GM18505 (cell line): Measurements from ENCODE around the gene FER1L5.

Experiments used
- ATAC-seq: cut with Tn5 transposase; IDR thresholded peaks from one replicate; pipeline ENCODE4 v1.9.1; 2021; ENCODE audit not compliant: unreplicated experiment
- POLR2A ChIP-seq: IDR thresholded peaks from 4 replicates; pipeline ENCODE4 v1.6.1; 2011; ENCODE audit warnings: borderline replicate concordance; ENCODE audit not compliant: insufficient read depth, insufficient read length; ENCODE audit errors: extremely low read depth

FER1L5 gene

DNA sequence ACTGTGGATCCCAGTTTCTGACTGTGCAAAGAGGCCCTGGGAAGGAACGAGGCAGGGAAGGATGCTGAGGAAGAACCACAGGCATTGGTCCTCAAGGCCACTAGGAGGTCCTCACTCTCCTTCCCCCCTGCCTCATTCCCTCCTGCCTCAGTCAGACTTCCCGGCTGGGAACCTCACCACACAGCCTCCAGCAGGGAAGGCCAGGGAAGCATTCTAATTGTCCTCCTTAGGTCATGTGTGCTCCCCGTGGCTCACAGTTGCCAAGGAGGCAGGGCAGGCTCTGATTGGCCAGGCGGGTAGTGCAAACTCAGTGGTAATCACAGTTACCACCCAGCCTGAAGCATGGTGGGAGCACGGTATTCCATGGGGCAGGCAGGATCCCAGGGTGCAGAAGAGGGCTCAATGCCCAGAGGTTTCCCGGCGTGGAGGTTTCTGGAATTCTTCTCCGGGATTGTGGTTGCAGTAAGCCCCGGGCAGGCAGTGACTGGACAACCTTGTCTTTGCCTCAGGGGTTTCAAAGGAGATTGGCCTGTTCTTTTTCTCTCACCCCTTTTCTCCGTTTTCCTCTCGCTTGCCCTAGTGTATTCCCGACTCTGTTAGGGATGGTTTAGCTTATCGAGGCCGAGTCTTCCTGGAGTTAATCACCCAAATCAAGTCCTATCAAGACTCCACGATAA, 27.1 kb downstream of the FER1L5 start:
- ATAC-seq: no peak
- no peak for TF ChIP-seq POLR2A

DNA sequence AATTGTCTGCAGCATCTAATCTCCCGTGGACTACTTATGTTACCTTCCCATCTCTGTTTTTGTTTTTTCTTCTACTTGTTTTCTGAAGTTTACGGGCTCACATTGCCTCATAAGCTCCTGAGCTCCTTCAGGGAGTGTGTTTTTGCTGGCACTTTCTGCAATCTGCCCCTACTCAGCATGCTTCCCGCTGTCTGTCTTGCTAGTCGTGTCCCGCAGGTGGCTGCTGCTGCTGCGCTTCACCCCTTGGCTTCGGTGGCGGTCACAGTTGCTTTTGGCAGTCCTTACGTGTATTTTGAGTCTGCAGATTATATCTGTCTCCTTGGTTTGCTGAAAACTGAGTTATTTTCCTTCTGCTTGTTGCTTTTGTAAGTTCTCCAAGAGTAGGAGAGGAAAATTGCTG, 37.3 kb downstream of the FER1L5 start:
- no peak for TF ChIP-seq POLR2A
- no peak for ATAC-seq

DNA sequence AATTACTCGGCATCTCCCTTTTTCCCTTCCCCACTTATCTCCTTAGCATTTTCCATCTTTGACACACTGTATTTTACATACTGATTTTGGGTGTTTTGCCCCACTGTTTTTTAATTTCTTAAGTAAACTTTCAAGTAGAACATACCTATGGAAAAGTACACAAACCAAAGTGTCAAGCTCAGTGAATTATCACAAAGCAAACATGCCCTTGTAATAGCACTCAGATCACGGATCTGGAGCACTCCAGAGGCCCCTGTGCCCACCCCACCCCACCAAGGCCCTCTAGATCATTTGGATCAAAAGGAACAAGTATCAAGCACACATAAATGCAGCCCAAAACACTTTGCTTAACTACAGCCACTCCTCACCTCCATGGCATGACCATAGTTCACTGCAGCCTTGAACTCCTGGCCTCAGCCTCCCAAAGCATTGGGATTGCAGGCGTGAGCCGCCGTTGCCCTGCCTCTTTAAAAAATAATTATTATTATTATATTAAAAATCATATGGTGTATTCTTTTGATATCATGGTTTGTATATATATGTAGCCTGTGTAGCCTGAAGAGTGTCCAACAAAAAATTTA, 38.1 kb downstream of the FER1L5 start:
- TF ChIP-seq POLR2A: no peak
- no peak for ATAC-seq

GRCh38 chr2:96681540-96681939, 39.0 kb downstream of the FER1L5 start:
- no peak for ATAC-seq
- no peak for TF ChIP-seq POLR2A

DNA sequence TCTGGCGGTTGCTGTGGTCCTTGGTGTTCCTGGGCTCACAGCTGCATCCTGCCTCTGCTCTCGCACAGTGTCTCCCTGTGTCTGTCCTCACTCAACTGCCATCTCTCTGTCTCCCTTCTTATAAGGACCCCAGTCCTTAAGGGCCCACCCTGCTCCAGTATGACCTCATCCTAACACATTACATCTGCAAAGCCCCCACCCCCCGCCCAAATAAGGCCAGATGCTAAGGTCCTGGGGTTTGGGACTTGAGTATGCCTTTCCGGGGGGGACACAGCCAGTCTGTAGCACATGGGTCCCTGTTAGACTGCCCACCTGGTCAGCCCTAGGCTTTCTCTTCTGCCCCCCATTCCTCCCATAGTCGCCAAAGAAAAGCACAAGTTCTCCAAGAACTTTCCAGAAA, 40.7 kb downstream of the FER1L5 start:
- no peak for TF ChIP-seq POLR2A
- no peak for ATAC-seq

- no peak for TF ChIP-seq POLR2A
- ATAC-seq: no peak
Measured at GRCh38 chr2:96683972-96684820, 41.6 kb downstream of the FER1L5 start.

DNA sequence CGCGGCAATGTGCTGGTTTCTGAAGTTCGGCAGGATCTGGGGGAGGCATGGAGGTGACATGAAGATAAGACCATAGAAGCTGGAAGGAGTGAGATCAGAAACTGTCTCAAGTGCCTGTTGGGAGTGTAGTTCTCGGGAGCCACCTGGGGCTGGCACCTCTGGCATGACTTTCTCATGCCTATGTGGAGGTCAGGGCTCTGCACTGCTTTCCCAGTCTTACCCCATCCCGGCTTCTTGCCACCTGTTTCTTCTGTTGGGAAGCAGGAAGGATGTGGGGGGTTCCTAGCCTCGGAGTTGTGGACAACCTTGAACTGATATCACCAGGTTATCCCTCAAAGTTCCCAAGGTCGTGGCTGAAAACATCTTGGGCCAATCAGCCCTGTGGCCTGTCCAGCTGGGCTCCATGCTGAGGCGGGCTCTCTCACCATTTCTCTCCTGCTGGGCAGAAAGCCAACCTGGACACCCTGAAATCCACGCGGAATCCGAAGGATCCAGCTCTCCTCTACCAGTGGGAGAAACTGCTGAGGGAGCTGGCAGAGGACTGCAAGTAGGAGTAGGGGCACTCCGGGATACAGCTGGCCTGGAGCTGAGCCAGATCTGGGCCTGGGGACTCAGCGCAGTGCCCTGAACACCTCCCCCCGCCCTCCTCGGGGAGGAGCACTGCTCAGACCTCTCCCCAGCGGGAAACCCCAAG, 42.5 kb downstream of the FER1L5 start:
- TF ChIP-seq POLR2A: no peak
- no peak for ATAC-seq

DNA sequence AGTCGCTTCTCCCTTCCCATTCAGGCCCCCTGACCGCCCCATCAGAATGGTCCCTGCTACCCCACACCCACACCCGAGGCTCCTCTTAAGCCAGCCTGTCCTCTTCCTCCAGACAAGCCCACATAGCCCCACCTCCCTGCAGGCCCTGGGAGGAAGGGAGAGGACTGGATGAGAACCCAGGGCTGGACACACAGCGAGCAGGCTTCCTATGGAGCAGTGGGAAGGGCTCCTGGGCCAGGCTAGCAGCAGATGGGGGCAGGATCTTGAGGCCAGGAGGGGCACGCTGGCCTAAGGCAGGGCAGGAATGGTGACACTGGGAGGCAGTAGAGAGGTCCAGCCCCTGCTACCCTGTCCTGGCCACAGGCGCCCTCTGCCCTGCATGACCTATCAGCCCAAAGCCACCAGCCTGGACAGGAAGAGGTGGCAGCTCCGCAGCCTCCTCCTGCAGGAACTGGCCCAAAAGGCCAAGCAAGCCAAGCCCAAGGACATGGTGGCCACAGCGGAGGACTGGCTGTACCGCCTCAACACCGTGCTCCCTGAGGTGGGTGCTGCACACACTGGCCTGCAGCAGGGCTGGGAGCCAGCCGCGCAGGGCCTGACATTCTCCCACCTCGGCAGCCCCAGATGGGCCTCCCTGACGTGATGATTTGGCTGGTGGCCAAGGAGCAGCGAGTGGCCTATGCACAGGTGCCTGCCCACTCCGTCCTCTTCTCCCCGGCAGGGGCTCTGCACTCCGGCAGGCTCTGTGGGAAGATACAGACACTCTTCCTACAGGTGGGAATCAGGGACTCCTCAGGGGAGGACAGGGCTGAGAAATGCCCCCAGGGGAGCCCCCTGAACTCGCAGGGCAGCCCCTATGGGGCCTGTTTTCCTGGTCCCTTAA, 43.3 kb downstream of the FER1L5 start:
- no peak for TF ChIP-seq POLR2A
- ATAC-seq: no peak

DNA sequence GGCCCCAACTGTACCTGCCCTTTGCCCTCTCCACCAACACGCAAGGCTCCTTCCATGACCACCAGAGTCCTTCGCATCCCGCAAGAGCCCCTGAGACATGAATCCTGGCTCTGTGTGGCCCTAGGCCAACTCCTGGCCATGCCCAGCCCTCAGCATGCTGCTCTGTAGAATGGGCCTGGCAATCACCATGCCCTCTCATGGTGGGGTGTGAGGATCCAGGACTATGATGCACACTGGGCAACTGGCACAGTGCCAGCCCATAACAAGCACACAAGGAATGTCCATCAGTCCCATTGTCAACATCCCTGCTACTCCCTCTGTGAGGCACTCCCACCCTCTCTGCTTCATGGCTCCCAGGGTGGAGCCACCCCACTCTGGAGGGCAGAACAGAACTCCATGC, 44.7 kb downstream of the FER1L5 start:
- ATAC-seq: no peak
- no peak for TF ChIP-seq POLR2A

- no peak for ATAC-seq
- no peak for TF ChIP-seq POLR2A
Measured at GRCh38 chr2:96687711-96688640, 45.4 kb downstream of the FER1L5 start.

GRCh38 chr2:96688649-96689430, 46.3 kb downstream of the FER1L5 start:
- no peak for TF ChIP-seq POLR2A
- no peak for ATAC-seq
